H9 (cell line): ENCODE data around the gene CEP164. TPM values are rescaled to one million over a fixed set of nuclear protein-coding genes. Genes with fewer than 3 reads are reported as not detected.

Experiments
- DNase-seq: peaks from one replicate; pipeline ENCODE4 v3.0.0-alpha.2; 2017
- H2AFZ ChIP-seq: one replicate; pipeline ENCODE4 v1.6.1; 2013; ENCODE audit warnings: mild to moderate bottlenecking, low read length, control low read depth, moderate library complexity
- H2AK5ac ChIP-seq: 2 replicates; pipeline ENCODE4 v1.6.1; 2013; ENCODE audit warnings: low read length, control low read depth, mixed read lengths; ENCODE audit not compliant: insufficient read length
- H2BK120ac ChIP-seq: one replicate; pipeline ENCODE4 v1.6.1; 2013; ENCODE audit warnings: low read depth, mild to moderate bottlenecking, low read length, control low read depth, inconsistent platforms; ENCODE audit not compliant: poor library complexity, severe bottlenecking
- H2BK12ac ChIP-seq: 2 replicates; pipeline ENCODE4 v1.6.1; 2013; ENCODE audit warnings: low read length, control low read depth, mixed read lengths, low read depth; ENCODE audit not compliant: insufficient read length
- H2BK15ac ChIP-seq: 2 replicates; pipeline ENCODE4 v1.6.1; 2013; ENCODE audit warnings: low read depth, low read length, control low read depth
- H2BK20ac ChIP-seq: one replicate; pipeline ENCODE4 v1.6.1; 2013; ENCODE audit warnings: low read depth, mild to moderate bottlenecking, low read length, control low read depth, inconsistent platforms; ENCODE audit not compliant: poor library complexity, severe bottlenecking
- H2BK5ac ChIP-seq: 2 replicates; pipeline ENCODE4 v1.6.1; 2013; ENCODE audit warnings: low read length, control low read depth, mixed read lengths; ENCODE audit not compliant: insufficient read length
- H3K14ac ChIP-seq: 2 replicates; pipeline ENCODE4 v1.6.1; 2013; ENCODE audit warnings: low read length, control low read depth; ENCODE audit not compliant: insufficient read depth
- H3K18ac ChIP-seq: 2 replicates; pipeline ENCODE4 v1.6.1; 2013; ENCODE audit warnings: low read depth, mild to moderate bottlenecking, mixed read lengths, low read length, control low read depth; ENCODE audit not compliant: insufficient read length
- H3K23ac ChIP-seq: 2 replicates; pipeline ENCODE4 v1.6.1; 2013; ENCODE audit warnings: low read length, control low read depth, mixed read lengths, low read depth; ENCODE audit not compliant: insufficient read length
- H3K23me2 ChIP-seq: 2 replicates; pipeline ENCODE4 v1.6.1; 2013; ENCODE audit warnings: low read depth, mild to moderate bottlenecking, mixed read lengths, low read length, control low read depth; ENCODE audit not compliant: insufficient read length, poor library complexity, severe bottlenecking
- H3K27ac ChIP-seq: 2 replicates; pipeline ENCODE4 v1.5.1; 2013; ENCODE audit warnings: low read length, control low read depth, mixed read lengths, low read depth; ENCODE audit not compliant: insufficient read length
- H3K27me3 ChIP-seq: 2 replicates; pipeline ENCODE4 v1.6.1; 2013; ENCODE audit warnings: low read length, control low read depth, inconsistent platforms; ENCODE audit not compliant: insufficient read depth
- H3K4ac ChIP-seq: 2 replicates; pipeline ENCODE4 v1.6.1; 2013; ENCODE audit warnings: low read depth, mild to moderate bottlenecking, control low read depth, inconsistent platforms, low read length, moderate library complexity
- H3K4me1 ChIP-seq: 2 replicates; pipeline ENCODE4 v1.6.1; 2013; ENCODE audit warnings: low read length, control low read depth, inconsistent platforms; ENCODE audit not compliant: insufficient read depth
- H3K4me2 ChIP-seq: 2 replicates; pipeline ENCODE4 v1.6.1; 2013; ENCODE audit warnings: low read length, control low read depth, mixed read lengths; ENCODE audit not compliant: insufficient read length, insufficient read depth
- H3K56ac ChIP-seq: 2 replicates; pipeline ENCODE4 v1.6.1; 2013; ENCODE audit warnings: low read depth, mild to moderate bottlenecking, mixed read lengths, low read length, control low read depth; ENCODE audit not compliant: insufficient read length
- H3K79me1 ChIP-seq: 2 replicates; pipeline ENCODE4 v1.6.1; 2013; ENCODE audit warnings: low read depth, mild to moderate bottlenecking, moderate library complexity, low read length, control low read depth, inconsistent platforms; ENCODE audit not compliant: insufficient read depth, poor library complexity, severe bottlenecking
- H3K79me2 ChIP-seq: 2 replicates; pipeline ENCODE4 v1.6.1; 2013; ENCODE audit warnings: low read length, control low read depth, inconsistent platforms; ENCODE audit not compliant: insufficient read depth
- H3K9ac ChIP-seq: 2 replicates; pipeline ENCODE4 v1.6.1; 2013; ENCODE audit warnings: low read length, control low read depth, mixed read lengths; ENCODE audit not compliant: insufficient read length; ENCODE audit errors: extremely low read depth
- H3K9me3 ChIP-seq: one replicate; pipeline ENCODE4 v1.6.1; 2013; ENCODE audit warnings: low read depth, low read length, inconsistent platforms; ENCODE audit not compliant: control insufficient read depth
- H3T11ph ChIP-seq: one replicate; pipeline ENCODE4 v1.6.1; 2013; ENCODE audit warnings: mild to moderate bottlenecking, low read length, control low read depth, inconsistent platforms
- H4K20me1 ChIP-seq: one replicate; pipeline ENCODE4 v1.6.1; 2013; ENCODE audit not compliant: control insufficient read depth, insufficient read length, insufficient read depth
- H4K5ac ChIP-seq: 2 replicates; pipeline ENCODE4 v1.6.1; 2013; ENCODE audit warnings: low read depth, mild to moderate bottlenecking, mixed read lengths, low read length, control low read depth; ENCODE audit not compliant: insufficient read length
- H4K8ac ChIP-seq: replicated peaks from 2 replicates; pipeline ENCODE4 v1.6.1; 2013; ENCODE audit warnings: low read length, control low read depth, mixed read lengths, low read depth; ENCODE audit not compliant: insufficient read length
- H4K91ac ChIP-seq: 2 replicates; pipeline ENCODE4 v1.6.1; 2013; ENCODE audit warnings: low read depth, mild to moderate bottlenecking, moderate library complexity, mixed read lengths, low read length, control low read depth; ENCODE audit not compliant: insufficient read length
- H3K27ac Mint-ChIP-seq, 3 experiments: 2 replicates in 2 of 3; 3 replicates in 1 of 3; pipeline ENCODE4 v1.8.0; 2020 to 2021; ENCODE audit warnings: mixed read lengths in 3 of 3, mild to moderate bottlenecking in 1 of 3, moderate library complexity in 1 of 3
- H3K27me3 Mint-ChIP-seq: 2 replicates; pipeline ENCODE4 v1.8.0; 2021; ENCODE audit warnings: low read depth, mild to moderate bottlenecking, moderate library complexity, mixed read lengths
- H3K36me3 Mint-ChIP-seq, 3 experiments: 2 replicates in 2 of 3; 3 replicates in 1 of 3; pipeline ENCODE4 v1.8.0; 2020 to 2021; ENCODE audit warnings: low read depth in 3 of 3, mixed read lengths in 3 of 3; ENCODE audit not compliant: insufficient read depth in 1 of 3
- H3K4me1 Mint-ChIP-seq, 2 experiments: 2 replicates each; pipeline ENCODE4 v1.8.0; 2020; ENCODE audit warnings: mixed read lengths in 2 of 2
- H3K4me3 Mint-ChIP-seq, 2 experiments: 2 replicates in 1 of 2; 3 replicates in 1 of 2; pipeline ENCODE4 v1.8.0; 2020 to 2021; ENCODE audit warnings: mild to moderate bottlenecking in 2 of 2, mixed read lengths in 2 of 2, moderate library complexity in 1 of 2
- H3K9me3 Mint-ChIP-seq, 2 experiments: 2 replicates in 1 of 2; 3 replicates in 1 of 2; pipeline ENCODE4 v1.8.0; 2020; ENCODE audit warnings: mild to moderate bottlenecking in 2 of 2, mixed read lengths in 2 of 2, moderate library complexity in 1 of 2
- WGBS: extraction: QIAGEN DNeasy Blood & Tissue Kit; methylation state at CpG from one replicate; pipeline ENCODE4 v1.1.7; 2013; ENCODE audit warnings: missing lambda C conversion rate, low lambda C conversion rate, mixed read lengths; ENCODE audit not compliant: insufficient read length; ENCODE audit errors: extremely low coverage; 5-methylcytosine and 5-hydroxymethylcytosine counted together
- total RNA-seq: library from RNA; stranded (reverse); gene quantifications from 2 replicates; pipeline ENCODE4 v1.2.1, GENCODE V29; 2021
- TF ChIP-seq, protein P1 (sequence below): fragments of 200-600 bp; sonication (generic); conservative IDR thresholded peaks from 3 replicates; pipeline ENCODE4 v1.8.0; 2021; ENCODE audit warnings: antibody characterized with exemption, mild to moderate bottlenecking

Gene CEP164
- total RNA-seq, 1 experiment from 2014 or later = 24.9 TPM

DNA sequence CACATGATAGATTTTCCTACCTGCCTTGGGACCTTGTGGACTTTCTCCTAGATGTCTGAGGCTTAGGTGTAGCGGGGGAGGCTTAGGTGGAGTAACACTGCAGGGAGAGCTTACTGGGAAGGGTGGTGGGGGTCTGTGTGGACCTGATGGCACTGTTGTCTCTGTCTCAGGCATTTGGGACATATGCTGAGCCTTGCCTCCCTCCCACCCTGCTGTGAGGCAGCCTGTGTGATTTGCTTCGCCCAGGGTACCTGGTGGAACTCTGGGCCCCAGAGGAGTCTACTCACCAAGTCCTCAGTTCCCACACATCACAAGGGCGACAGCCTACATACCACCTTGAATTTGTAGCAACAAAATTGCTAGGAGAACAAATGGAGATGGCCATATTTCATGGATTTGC, 80.7 kb downstream of the CEP164 start:
- DNase-seq = no peak

More for the DNA sequence above, 80.7 kb downstream of the CEP164 start:
- no peak overlapping the region for H3K56ac ChIP-seq
- no peak overlapping the region for H4K91ac ChIP-seq
- H4K20me1 ChIP-seq = no peaks in the 10 kb centered on the region
- H3K9ac ChIP-seq = no peak overlapping the region
- no peak overlapping the region for H4K5ac ChIP-seq
- WGBS = no CpG with 5 or more reads among the region's 3 CpGs
- H3K4me2 ChIP-seq = no peak overlapping the region
- peaks cover 17 to 20% of the 10 kb centered on the region in 2 experiments for H3K4me1 Mint-ChIP-seq
- no peaks in the 10 kb centered on the region for H3K79me1 ChIP-seq
- no peaks in the 10 kb centered on the region for H3K27me3 ChIP-seq
- H3K4me1 ChIP-seq = no peaks in the 10 kb centered on the region; the same call in 1 of the 2 replicates
- no peak overlapping the region for H3K27ac ChIP-seq
- no peak overlapping the region for H2BK120ac ChIP-seq
- H3K18ac ChIP-seq = no peak overlapping the region
- no peak overlapping the region for H2BK5ac ChIP-seq
- H3K23me2 ChIP-seq = no peaks in the 10 kb centered on the region
- H2AK5ac ChIP-seq = no peak overlapping the region
- no peak overlapping the region for H2BK20ac ChIP-seq
- H3T11ph ChIP-seq = no peak overlapping the region
- no peaks in the 10 kb centered on the region for H3K27me3 Mint-ChIP-seq
- H3K23ac ChIP-seq = no peak overlapping the region
- H3K9me3 ChIP-seq = peaks cover 5% of the 10 kb centered on the region
- no peak overlapping the region for H3K27ac Mint-ChIP-seq
- H2AFZ ChIP-seq = no peak overlapping the region
- TF ChIP-seq, protein P1, sequence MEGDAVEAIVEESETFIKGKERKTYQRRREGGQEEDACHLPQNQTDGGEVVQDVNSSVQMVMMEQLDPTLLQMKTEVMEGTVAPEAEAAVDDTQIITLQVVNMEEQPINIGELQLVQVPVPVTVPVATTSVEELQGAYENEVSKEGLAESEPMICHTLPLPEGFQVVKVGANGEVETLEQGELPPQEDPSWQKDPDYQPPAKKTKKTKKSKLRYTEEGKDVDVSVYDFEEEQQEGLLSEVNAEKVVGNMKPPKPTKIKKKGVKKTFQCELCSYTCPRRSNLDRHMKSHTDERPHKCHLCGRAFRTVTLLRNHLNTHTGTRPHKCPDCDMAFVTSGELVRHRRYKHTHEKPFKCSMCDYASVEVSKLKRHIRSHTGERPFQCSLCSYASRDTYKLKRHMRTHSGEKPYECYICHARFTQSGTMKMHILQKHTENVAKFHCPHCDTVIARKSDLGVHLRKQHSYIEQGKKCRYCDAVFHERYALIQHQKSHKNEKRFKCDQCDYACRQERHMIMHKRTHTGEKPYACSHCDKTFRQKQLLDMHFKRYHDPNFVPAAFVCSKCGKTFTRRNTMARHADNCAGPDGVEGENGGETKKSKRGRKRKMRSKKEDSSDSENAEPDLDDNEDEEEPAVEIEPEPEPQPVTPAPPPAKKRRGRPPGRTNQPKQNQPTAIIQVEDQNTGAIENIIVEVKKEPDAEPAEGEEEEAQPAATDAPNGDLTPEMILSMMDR = no peak
- H3K14ac ChIP-seq = no peak overlapping the region
- no peak overlapping the region for H4K8ac ChIP-seq
- peaks cover 16 to 22% of the 10 kb centered on the region in 2 experiments for H3K9me3 Mint-ChIP-seq
- no peak overlapping the region for H3K4me3 Mint-ChIP-seq
- peaks cover 46 to 54% (median 54%) of the 10 kb centered on the region in 3 experiments for H3K36me3 Mint-ChIP-seq
- no peak overlapping the region for H3K4ac ChIP-seq
- no peak overlapping the region for H2BK12ac ChIP-seq
- H2BK15ac ChIP-seq = no peak overlapping the region
- no peaks in the 10 kb centered on the region for H3K79me2 ChIP-seq
